GM10266 (cell line): ENCODE results near the gene CAD.

ENCODE experiments used
- DNase-seq: peaks from one replicate; pipeline ENCODE4 v3.0.0; 2012; ENCODE audit errors: extremely low spot score
- CTCF ChIP-seq: IDR thresholded peaks from 2 replicates; pipeline ENCODE4 v1.5.1; 2012; ENCODE audit warnings: mild to moderate bottlenecking, low read depth; ENCODE audit not compliant: control insufficient read depth, insufficient read depth; ENCODE audit errors: missing control alignments

Gene CAD

GRCh38 chr2:27202854-27203253 lies 14.3 kb upstream of the CAD start:
- TF ChIP-seq CTCF, result no peak
- DNase-seq, result no peak

GRCh38 chr2:27203741-27204140 lies 13.4 kb upstream of the CAD start:
- DNase-seq, result no peak
- no peak for TF ChIP-seq CTCF

- no peak for DNase-seq
- TF ChIP-seq CTCF, result no peak
Measured at GRCh38 chr2:27204566-27204965, 12.6 kb upstream of the CAD start.

GRCh38 chr2:27205206-27205605 lies 12.0 kb upstream of the CAD start:
- no peak for TF ChIP-seq CTCF
- no peak for DNase-seq

- no peak for TF ChIP-seq CTCF
- DNase-seq, result no peak
Measured at GRCh38 chr2:27206346-27206745, 10.8 kb upstream of the CAD start.

- DNase-seq, result no peak
- TF ChIP-seq CTCF, result no peak
Measured at GRCh38 chr2:27208486-27209050, 8.6 kb upstream of the CAD start.

- DNase-seq, result peak; percentile 62
- no peak for TF ChIP-seq CTCF
Measured at GRCh38 chr2:27209621-27210401, 7.4 kb upstream of the CAD start.
